ENCODE results near the gene RNF182. TPM values are rescaled to one million over a fixed set of nuclear protein-coding genes. Genes with fewer than 3 reads are reported as not detected.

Gene RNF182
- total RNA-seq, 4 donors from 2014 or later = not detected

DNA sequence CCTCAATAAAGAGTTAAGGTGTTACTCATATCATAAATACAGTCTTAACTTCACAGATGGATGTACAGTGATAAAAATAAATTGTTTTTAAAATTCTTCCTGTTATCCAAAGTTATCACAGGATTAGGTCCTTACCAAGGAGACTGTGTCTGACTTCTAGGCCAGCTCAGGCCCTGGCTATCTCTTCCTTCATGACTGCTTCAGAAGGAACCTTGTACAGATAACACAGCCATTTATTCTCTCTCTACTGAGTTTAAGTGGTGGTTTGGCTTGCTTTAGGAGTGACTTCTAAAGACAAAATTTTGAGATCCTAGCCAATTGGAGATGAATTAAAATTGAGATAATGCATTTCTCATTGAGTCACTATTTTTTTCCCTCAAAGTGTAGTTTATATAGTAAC is 40.8 kb upstream of the RNF182 start:
- intact Hi-C loops (cut with DNase I; ENCODE audit: low total_unique reads) = no loop called here
- DNase-seq = no peak
- H3K9me3 ChIP-seq = no peaks in the 10 kb centered on the region
- TF ChIP-seq EP300 (IDR thresholded peaks at IDR 0.05; ENCODE audit: low read depth) (no peak), POLR2AphosphoS5 (IDR thresholded peaks at IDR 0.05) (no peak), POLR2A (IDR thresholded peaks at IDR 0.05) (no peak)
- TF ChIP-seq, protein P1, sequence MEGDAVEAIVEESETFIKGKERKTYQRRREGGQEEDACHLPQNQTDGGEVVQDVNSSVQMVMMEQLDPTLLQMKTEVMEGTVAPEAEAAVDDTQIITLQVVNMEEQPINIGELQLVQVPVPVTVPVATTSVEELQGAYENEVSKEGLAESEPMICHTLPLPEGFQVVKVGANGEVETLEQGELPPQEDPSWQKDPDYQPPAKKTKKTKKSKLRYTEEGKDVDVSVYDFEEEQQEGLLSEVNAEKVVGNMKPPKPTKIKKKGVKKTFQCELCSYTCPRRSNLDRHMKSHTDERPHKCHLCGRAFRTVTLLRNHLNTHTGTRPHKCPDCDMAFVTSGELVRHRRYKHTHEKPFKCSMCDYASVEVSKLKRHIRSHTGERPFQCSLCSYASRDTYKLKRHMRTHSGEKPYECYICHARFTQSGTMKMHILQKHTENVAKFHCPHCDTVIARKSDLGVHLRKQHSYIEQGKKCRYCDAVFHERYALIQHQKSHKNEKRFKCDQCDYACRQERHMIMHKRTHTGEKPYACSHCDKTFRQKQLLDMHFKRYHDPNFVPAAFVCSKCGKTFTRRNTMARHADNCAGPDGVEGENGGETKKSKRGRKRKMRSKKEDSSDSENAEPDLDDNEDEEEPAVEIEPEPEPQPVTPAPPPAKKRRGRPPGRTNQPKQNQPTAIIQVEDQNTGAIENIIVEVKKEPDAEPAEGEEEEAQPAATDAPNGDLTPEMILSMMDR (IDR thresholded peaks at IDR 0.05) = no peak
- H3K27ac ChIP-seq = no peak overlapping the region
- no peak overlapping the region for H3K4me3 ChIP-seq
- H3K36me3 ChIP-seq = no peaks in the 10 kb centered on the region
- in situ Hi-C loops (cut with MboI; ENCODE audit: low pct_ligation_motif_present in 1 of 4, low pct_unique_long_range_greater_than_20kb in 1 of 4, low sequenced_read_pairs in 3 of 4) = no loop called here
- no peaks in the 10 kb centered on the region for H3K27me3 ChIP-seq
- H3K4me1 ChIP-seq = no peaks in the 10 kb centered on the region

DNA sequence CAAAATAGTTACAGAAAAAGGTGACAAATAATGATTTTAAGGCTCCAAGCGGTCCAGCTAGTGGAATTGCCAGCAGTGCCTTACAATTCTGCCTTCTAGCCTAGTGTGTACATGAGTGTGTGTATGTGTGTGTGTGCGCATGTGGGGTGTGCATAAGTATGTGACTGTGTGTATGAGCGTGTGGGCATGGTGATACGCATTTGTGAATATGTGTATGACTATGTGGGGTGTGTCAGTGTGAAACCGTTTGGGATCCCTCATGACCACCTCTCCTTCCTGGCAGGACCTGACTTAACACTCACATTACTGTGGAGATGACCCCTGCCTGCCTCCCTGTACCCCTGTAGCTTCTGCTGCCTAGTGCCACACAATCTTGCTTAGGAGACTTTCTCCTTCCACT is 40.4 kb upstream of the RNF182 start:
- no peaks in the 10 kb centered on the region for H3K4me1 ChIP-seq
- no peak overlapping the region for H3K27ac ChIP-seq
- 78 to 100% methylated on average over 1 to 5 of the region's 5 CpGs for WGBS, 2 donors (ENCODE audit: low coverage in 1 of 2)
- no peaks in the 10 kb centered on the region for H3K27me3 ChIP-seq
- no peaks in the 10 kb centered on the region for H3K36me3 ChIP-seq
- in situ Hi-C loops (cut with MboI; ENCODE audit: low pct_ligation_motif_present in 1 of 4, low pct_unique_long_range_greater_than_20kb in 1 of 4, low sequenced_read_pairs in 3 of 4) = no loop called here
- no peaks in the 10 kb centered on the region for H3K9me3 ChIP-seq
- DNase-seq = no peak
- H3K4me3 ChIP-seq = no peak overlapping the region
- intact Hi-C loops (cut with DNase I; ENCODE audit: low total_unique reads) = no loop called here
- TF ChIP-seq POLR2AphosphoS5 (IDR thresholded peaks at IDR 0.05) (no peak), POLR2A (IDR thresholded peaks at IDR 0.05) (no peak), EP300 (IDR thresholded peaks at IDR 0.05; ENCODE audit: low read depth) (no peak)
- TF ChIP-seq, protein P1 (IDR thresholded peaks at IDR 0.05) = no peak

DNA sequence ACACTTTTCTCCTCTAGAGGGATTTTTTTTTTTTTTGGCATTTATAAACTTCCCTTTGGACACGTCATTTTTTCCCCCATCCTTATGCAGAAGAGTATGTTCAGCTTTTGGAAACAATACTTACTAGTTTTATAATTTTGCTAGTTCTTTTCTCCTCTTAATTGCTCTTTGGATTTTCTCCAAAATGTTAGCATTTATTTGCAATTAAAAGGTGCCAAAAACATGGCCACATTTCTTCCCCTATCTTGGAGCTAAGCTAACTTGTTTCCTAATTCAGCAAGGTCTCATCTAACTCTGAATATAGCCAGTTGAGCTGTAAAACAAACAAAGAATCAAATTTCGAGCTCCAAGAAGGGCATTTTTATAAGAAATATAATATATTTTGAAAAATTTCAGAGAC is 39.2 kb upstream of the RNF182 start:
- Histone ChIP-seq H3K4me3 (no peak overlapping the region), H3K36me3 (no peaks in the 10 kb centered on the region), H3K4me1 (no peaks in the 10 kb centered on the region), H3K27me3 (no peaks in the 10 kb centered on the region), H3K27ac (no peak overlapping the region), H3K9me3 (no peaks in the 10 kb centered on the region)
- intact Hi-C loops (cut with DNase I; ENCODE audit: low total_unique reads) (no loop called here), in situ Hi-C loops (cut with MboI; ENCODE audit: low pct_ligation_motif_present in 1 of 4, low pct_unique_long_range_greater_than_20kb in 1 of 4, low sequenced_read_pairs in 3 of 4) (no loop called here)
- WGBS, 2 donors (ENCODE audit: low coverage in 1 of 2) = 50 to 63% methylated on average over 1 to 2 of the region's 2 CpGs
- TF ChIP-seq POLR2A (IDR thresholded peaks at IDR 0.05) (no peak), POLR2AphosphoS5 (IDR thresholded peaks at IDR 0.05) (no peak)
- no peak for DNase-seq

DNA sequence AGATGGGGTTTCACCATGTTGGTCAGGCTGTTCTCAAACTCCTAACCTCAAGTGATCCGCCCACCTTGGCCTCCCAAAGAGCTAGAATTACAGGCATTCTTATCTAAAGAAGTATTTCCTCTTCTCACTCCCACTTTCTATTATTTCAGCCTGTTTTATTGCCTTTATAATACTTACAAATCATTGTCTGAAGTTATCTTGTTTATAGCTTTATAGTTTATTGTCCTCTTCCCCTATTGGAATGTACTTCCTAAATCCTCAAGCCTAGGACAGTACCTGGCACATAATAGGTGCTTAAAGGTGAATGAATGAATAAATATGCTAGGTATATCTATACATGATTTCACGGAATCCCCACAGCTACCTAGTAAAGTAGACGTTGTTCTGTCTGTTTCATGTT is 37.8 kb upstream of the RNF182 start:
- in situ Hi-C loops (cut with MboI; ENCODE audit: low pct_ligation_motif_present in 1 of 4, low pct_unique_long_range_greater_than_20kb in 1 of 4, low sequenced_read_pairs in 3 of 4) = no loop called here
- no peaks in the 10 kb centered on the region for H3K4me1 ChIP-seq
- H3K36me3 ChIP-seq = no peaks in the 10 kb centered on the region
- H3K27me3 ChIP-seq = no peaks in the 10 kb centered on the region
- WGBS, 2 donors (ENCODE audit: low coverage in 1 of 2) = 69 to 72% methylated on average over 3 of the region's 3 CpGs
- intact Hi-C loops (cut with DNase I; ENCODE audit: low total_unique reads) = no loop called here
- H3K27ac ChIP-seq = no peak overlapping the region
- H3K9me3 ChIP-seq = no peaks in the 10 kb centered on the region
- TF ChIP-seq POLR2A (IDR thresholded peaks at IDR 0.05) (no peak), EP300 (IDR thresholded peaks at IDR 0.05; ENCODE audit: low read depth) (no peak), POLR2AphosphoS5 (IDR thresholded peaks at IDR 0.05) (no peak)
- TF ChIP-seq, protein P1 (IDR thresholded peaks at IDR 0.05) = no peak
- no peak for DNase-seq
- H3K4me3 ChIP-seq = no peak overlapping the region

DNA sequence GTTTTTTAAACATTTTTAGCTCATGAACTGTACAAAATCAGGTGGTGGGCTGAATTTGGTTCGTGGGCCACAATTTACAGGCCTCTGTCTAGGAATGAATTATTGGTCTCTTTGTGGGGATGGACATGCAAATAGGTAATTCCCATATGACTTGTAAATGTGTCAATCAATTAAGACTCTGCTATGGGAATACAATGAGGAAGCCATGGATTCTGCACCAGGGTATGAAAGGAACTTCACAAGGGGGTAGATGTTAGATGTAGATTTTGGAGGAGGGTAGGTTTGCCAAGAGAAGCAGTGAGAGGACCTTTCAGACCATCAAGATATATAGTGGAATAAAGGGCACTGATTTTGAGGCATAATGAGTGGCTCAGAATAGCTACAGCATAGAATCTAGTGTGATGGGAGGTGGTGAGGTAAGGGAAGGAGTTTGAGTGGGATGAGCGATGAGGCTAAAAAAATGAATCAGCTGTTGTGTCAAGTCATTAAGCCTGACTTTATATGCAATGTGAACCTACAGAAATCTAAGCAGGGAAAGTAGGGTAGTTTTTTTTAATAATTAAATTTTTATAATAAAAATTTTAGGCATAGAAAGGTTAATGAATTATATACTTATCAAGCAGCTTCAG is 32.6 kb upstream of the RNF182 start:
- WGBS, 2 donors (ENCODE audit: low coverage in 1 of 2) = 88 to 89% methylated on average over 2 of the region's 2 CpGs
- Histone ChIP-seq H3K27ac (no peak overlapping the region), H3K27me3 (peaks cover 5% of the 10 kb centered on the region), H3K4me3 (no peak overlapping the region), H3K9me3 (no peaks in the 10 kb centered on the region), H3K4me1 (no peaks in the 10 kb centered on the region), H3K36me3 (no peaks in the 10 kb centered on the region)
- in situ Hi-C loops (cut with MboI; ENCODE audit: low pct_ligation_motif_present in 1 of 4, low pct_unique_long_range_greater_than_20kb in 1 of 4, low sequenced_read_pairs in 3 of 4) = no loop called here
- intact Hi-C loops (cut with DNase I; ENCODE audit: low total_unique reads) = no loop called here
- TF ChIP-seq, protein P1 (IDR thresholded peaks at IDR 0.05) = no peak
- no peak for TF ChIP-seq POLR2AphosphoS5 (IDR thresholded peaks at IDR 0.05)
- no peak for TF ChIP-seq POLR2A (IDR thresholded peaks at IDR 0.05)
- no peak for TF ChIP-seq EP300 (IDR thresholded peaks at IDR 0.05; ENCODE audit: low read depth)
- no peak for DNase-seq

All from transverse colon (tissue), 4 donors.